Glutamatergic neuron (in vitro differentiated cells): ENCODE data around the gene MAP1LC3B2. TPM values are rescaled to one million over a fixed set of nuclear protein-coding genes. Genes with fewer than 3 reads are reported as not detected.

ENCODE experiments used
- DNase-seq: peaks from one replicate; pipeline ENCODE4 v3.0.0; 2022
- H3K27ac Mint-ChIP-seq: one replicate; pipeline ENCODE4 v1.8.0; 2020; ENCODE audit warnings: mild to moderate bottlenecking, mixed read lengths, inconsistent platforms; ENCODE audit not compliant: unreplicated experiment
- H3K27me3 Mint-ChIP-seq: one replicate; pipeline ENCODE4 v1.8.0; 2020; ENCODE audit warnings: mild to moderate bottlenecking, moderate library complexity, mixed read lengths, inconsistent platforms; ENCODE audit not compliant: unreplicated experiment
- H3K36me3 Mint-ChIP-seq: one replicate; pipeline ENCODE4 v1.8.0; 2020; ENCODE audit warnings: mild to moderate bottlenecking, mixed read lengths, inconsistent platforms; ENCODE audit not compliant: unreplicated experiment
- H3K4me1 Mint-ChIP-seq: one replicate; pipeline ENCODE4 v1.8.0; 2020; ENCODE audit warnings: mild to moderate bottlenecking, low read depth, mixed read lengths, inconsistent platforms; ENCODE audit not compliant: unreplicated experiment
- H3K4me3 Mint-ChIP-seq: one replicate; pipeline ENCODE4 v1.8.0; 2020; ENCODE audit warnings: mild to moderate bottlenecking, mixed read lengths, inconsistent platforms; ENCODE audit not compliant: unreplicated experiment
- H3K9me3 Mint-ChIP-seq: one replicate; pipeline ENCODE4 v1.8.0; 2020; ENCODE audit warnings: mild to moderate bottlenecking, moderate library complexity, mixed read lengths, inconsistent platforms; ENCODE audit not compliant: unreplicated experiment
- total RNA-seq: library from RNA; stranded (reverse); fragmentation: NEBNext Ultra II Directional; extraction: Animal tissue kit (Norgen Biotek cat#: 25700); gene quantifications from one replicate; pipeline ENCODE4 v1.2.1, GENCODE V29; 2021; ENCODE audit not compliant: unreplicated experiment
- TF ChIP-seq, protein P1 (sequence below): fragments of 200-600 bp; sonication (generic); IDR thresholded peaks from one replicate; pipeline ENCODE4 v1.5.0; 2021; ENCODE audit not compliant: partially characterized antibody, unreplicated experiment

Gene MAP1LC3B2
- total RNA-seq, 1 donor from 2014 or later: 4.4 TPM

DNA sequence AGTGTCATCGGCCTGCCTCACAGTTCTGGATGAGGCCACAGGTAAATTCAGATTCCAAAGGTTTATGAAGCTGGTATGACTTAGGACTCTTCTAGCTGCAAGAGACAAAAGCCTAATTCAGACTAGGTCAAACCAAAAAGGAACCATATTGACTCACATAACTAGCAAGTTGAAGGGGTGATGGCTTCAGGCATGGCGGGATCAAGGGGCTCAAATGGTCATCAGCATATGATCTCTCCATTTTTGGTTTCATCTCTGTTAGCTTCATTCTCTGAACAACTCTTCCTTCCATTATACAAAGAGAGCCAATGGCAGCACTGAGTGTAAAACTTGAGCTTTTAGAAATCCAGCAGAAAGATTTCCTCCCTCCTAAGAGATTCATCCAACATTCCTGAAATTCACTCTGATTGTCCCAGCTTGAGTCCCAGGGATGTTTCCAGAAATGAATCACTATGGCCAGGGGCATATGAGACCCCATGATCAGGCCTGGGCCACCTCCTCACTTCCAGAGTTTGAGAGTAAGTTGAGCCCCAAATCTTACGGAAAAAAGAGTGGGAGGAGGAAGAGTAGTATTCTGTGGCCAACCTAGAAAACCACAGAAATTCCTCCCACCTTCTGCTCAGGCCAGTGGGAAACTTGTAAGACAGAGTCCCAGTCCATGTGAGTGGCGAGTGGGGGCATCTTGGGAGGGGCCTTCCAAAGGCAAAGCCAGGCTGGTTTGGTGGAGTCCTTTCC lies 2.0 kb upstream of the MAP1LC3B2 start:
- H3K9me3 Mint-ChIP-seq: peaks cover 3% of the 10 kb centered on the region
- no peak for DNase-seq
- H3K36me3 Mint-ChIP-seq: no peaks in the 10 kb centered on the region
- TF ChIP-seq, protein P1, sequence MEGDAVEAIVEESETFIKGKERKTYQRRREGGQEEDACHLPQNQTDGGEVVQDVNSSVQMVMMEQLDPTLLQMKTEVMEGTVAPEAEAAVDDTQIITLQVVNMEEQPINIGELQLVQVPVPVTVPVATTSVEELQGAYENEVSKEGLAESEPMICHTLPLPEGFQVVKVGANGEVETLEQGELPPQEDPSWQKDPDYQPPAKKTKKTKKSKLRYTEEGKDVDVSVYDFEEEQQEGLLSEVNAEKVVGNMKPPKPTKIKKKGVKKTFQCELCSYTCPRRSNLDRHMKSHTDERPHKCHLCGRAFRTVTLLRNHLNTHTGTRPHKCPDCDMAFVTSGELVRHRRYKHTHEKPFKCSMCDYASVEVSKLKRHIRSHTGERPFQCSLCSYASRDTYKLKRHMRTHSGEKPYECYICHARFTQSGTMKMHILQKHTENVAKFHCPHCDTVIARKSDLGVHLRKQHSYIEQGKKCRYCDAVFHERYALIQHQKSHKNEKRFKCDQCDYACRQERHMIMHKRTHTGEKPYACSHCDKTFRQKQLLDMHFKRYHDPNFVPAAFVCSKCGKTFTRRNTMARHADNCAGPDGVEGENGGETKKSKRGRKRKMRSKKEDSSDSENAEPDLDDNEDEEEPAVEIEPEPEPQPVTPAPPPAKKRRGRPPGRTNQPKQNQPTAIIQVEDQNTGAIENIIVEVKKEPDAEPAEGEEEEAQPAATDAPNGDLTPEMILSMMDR: no peak
- peaks cover 5% of the 10 kb centered on the region for H3K4me1 Mint-ChIP-seq
- H3K27me3 Mint-ChIP-seq: no peaks in the 10 kb centered on the region
- H3K4me3 Mint-ChIP-seq: no peak overlapping the region
- H3K27ac Mint-ChIP-seq: no peak overlapping the region

DNA sequence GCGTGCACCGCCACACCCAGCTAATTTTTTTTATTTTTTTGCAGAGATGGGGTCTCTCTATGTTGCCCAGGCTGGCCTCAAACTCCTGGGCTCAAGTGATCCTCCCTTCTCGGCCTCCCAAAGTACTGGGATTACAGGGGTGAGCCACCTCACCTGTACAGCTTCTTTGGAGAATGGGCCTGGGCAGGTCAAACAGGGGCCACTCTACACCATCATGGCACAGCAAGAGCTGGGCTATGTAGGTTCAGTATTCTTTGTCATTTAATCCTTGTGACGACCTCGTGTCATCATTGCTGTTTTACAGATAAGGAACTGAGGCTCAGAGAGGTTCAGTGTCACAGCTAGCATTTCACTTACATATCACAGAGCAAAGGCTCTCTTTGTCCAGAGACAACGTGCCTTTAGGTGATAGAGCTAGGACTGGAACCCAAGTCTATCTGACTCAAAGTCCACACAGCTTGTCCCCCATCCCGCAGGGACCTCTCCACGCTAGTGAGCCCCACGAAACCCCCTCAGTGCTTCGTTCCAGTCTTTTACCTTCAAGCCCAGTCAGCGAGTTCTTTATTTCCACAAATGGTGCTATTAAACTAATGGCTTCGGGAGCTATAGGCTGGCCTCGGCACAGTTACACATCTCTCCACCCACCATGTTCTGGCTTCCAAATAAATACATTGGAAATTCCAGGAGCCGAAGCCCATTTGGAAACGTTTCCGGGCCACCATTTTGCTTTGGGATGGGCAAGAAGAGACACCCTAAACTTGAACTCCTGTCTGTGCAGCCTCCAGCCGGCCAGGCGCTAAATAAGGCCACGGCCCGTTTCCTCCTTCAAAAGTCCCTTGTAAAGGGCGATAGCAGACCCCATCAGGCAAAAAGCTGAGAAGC lies 660 bp upstream of the MAP1LC3B2 start:
- Mint-ChIP-seq H3K9me3 (peaks cover 1% of the 10 kb centered on the region), H3K4me3 (no peak overlapping the region), H3K4me1 (peaks cover 5% of the 10 kb centered on the region), H3K36me3 (no peaks in the 10 kb centered on the region), H3K27ac (no peak overlapping the region), H3K27me3 (no peaks in the 10 kb centered on the region)
- TF ChIP-seq, protein P1: no peak
- no peak for DNase-seq

DNA sequence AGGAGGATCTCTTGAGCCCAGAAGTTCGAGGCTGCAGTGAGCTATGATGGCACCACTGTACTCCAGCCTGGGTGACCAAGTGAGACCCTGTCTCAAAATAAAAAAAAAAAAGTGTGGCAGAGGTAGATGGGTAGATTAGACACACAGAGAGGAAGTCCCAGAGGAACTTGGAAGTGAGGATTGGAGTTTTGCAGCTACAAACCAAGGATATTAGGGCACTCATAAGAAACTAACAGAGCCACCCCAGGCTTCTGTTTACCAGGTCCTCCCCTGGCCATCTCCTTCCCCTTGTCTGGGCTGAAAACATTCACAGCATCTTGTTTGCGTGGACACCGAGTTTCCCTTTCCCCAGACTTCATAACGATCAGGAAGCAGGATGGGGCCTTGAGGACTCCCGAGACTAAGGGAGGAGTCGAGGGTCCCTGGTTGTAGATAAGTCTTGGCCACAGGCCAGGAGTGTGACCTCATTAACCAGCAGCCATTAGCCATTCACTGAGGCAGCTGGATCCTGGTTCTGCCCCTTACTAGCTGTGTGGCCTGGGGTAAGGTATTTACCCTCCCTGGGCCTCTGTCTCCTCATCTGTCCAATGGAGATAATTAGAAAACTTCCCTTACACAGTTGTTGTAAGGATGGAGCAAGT lies 2.1 kb downstream of the MAP1LC3B2 start:
- DNase-seq: no peak
- Mint-ChIP-seq H3K27me3 (no peaks in the 10 kb centered on the region), H3K27ac (no peak overlapping the region), H3K36me3 (peaks cover 6% of the 10 kb centered on the region), H3K4me1 (peaks cover 5% of the 10 kb centered on the region), H3K4me3 (no peak overlapping the region), H3K9me3 (peaks cover 2% of the 10 kb centered on the region)
- TF ChIP-seq, protein P1: no peak

DNA sequence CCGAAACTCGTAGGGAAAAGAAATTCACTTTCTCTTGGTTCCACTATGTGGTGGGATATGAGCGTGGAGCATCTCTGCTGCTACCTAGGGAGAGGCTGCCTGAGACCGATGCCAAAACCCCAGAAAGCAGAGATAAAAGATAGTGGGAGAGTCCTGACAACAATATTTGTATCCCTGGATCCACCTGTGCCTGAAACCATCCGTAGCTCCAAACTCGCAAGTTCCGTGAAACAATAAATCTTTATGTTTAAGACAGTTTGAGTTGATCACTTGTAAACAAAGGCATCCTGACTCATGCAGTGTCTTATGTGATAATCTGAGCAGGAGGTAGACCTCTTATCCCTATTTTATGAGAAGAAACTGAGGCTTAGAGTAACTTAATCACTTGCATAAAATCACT lies 2.9 kb downstream of the MAP1LC3B2 start:
- Mint-ChIP-seq H3K4me1 (peaks cover 5% of the 10 kb centered on the region), H3K9me3 (peaks cover 2% of the 10 kb centered on the region), H3K4me3 (no peak overlapping the region), H3K27ac (no peak overlapping the region), H3K27me3 (no peaks in the 10 kb centered on the region), H3K36me3 (peaks cover 6% of the 10 kb centered on the region)
- TF ChIP-seq, protein P1: no peak
- no peak for DNase-seq

DNA sequence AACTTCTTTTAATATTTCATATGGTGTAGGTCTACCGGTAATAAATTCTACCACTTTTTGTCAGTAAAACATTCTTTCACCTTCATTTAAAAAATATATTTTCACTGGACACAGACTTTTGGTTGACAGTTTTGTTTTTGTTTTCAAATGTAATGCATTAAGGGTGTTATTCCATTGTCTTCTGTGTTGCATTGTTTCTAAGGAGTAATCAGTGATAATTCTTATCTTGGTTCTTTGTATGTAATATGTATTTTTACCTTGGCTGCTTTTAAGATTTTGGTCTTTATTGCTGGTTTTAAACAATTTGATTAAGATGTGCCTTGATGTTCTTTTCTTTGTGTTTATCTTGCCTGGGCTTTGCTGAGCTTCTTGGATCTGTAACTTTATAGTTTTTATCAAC lies 4.1 kb downstream of the MAP1LC3B2 start:
- peaks cover 2% of the 10 kb centered on the region for H3K9me3 Mint-ChIP-seq
- peaks cover 5% of the 10 kb centered on the region for H3K4me1 Mint-ChIP-seq
- DNase-seq: no peak
- TF ChIP-seq, protein P1: no peak
- H3K36me3 Mint-ChIP-seq: peaks cover 6% of the 10 kb centered on the region
- no peaks in the 10 kb centered on the region for H3K27me3 Mint-ChIP-seq
- no peak overlapping the region for H3K27ac Mint-ChIP-seq
- H3K4me3 Mint-ChIP-seq: no peak overlapping the region
